WTC11 (cell line): Measurements from ENCODE around the gene UGT1A10.

Source experiments
- CTCF ChIP-seq: fragments of 200-600 bp; IDR thresholded peaks from 2 replicates; pipeline ENCODE4 v1.8.0; 2022; ENCODE audit warnings: antibody characterized with exemption
- JUN ChIP-seq: sonication (generic); formaldehyde crosslinking; IDR thresholded peaks from 2 replicates; pipeline ENCODE4 v1.8.0; 2023; ENCODE audit warnings: mild to moderate bottlenecking, missing genetic modification reagents
- SP1 ChIP-seq: sonication (generic); formaldehyde crosslinking; conservative IDR thresholded peaks from 2 replicates; pipeline ENCODE4 v1.8.1; 2022; ENCODE audit warnings: missing genetic modification reagents
- TF ChIP-seq, protein P1 (sequence below): sonication (generic); formaldehyde crosslinking; IDR thresholded peaks from 2 replicates; pipeline ENCODE4 v1.8.1; 2023; ENCODE audit warnings: mild to moderate bottlenecking, missing genetic modification reagents, moderate library complexity

DNA sequence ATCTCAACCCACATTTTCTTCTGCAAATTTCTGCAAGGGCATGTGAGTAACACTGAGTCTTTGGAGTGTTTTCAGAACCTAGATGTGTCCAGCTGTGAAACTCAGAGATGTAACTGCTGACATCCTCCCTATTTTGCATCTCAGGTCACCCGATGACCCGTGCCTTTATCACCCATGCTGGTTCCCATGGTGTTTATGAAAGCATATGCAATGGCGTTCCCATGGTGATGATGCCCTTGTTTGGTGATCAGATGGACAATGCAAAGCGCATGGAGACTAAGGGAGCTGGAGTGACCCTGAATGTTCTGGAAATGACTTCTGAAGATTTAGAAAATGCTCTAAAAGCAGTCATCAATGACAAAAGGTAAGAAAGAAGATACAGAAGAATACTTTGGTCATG is 131.8 kb downstream of the UGT1A10 start:
- TF ChIP-seq CTCF: no peak
- TF ChIP-seq JUN (CRISPR knock-in tag): no peak
- TF ChIP-seq, protein P1, sequence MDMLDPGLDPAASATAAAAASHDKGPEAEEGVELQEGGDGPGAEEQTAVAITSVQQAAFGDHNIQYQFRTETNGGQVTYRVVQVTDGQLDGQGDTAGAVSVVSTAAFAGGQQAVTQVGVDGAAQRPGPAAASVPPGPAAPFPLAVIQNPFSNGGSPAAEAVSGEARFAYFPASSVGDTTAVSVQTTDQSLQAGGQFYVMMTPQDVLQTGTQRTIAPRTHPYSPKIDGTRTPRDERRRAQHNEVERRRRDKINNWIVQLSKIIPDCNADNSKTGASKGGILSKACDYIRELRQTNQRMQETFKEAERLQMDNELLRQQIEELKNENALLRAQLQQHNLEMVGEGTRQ (CRISPR knock-in tag): no peak
- no peak for TF ChIP-seq SP1 (CRISPR knock-in tag)
